Spleen (tissue), 11 donors: ENCODE measurements around the gene BTG4. TPM values are rescaled to one million over a fixed set of nuclear protein-coding genes. Genes with fewer than 3 reads are reported as not detected.

Experiments
- DNase-seq: peaks from one replicate; pipeline ENCODE4 v3.0.0-alpha.2; 2020
- H3K27ac ChIP-seq, 8 donors: fragments of 200-600 bp; sonication (generic) in 7 of 8; 1 replicate in 4 of 8; 2 replicates in 4 of 8; pipeline versions ENCODE4 v1.5.0 to v1.8.0; 2016 to 2021; ENCODE audit warnings: inconsistent platforms in 4 of 8, mild to moderate bottlenecking in 4 of 8, moderate library complexity in 1 of 8
- H3K27me3 ChIP-seq, 7 donors: fragments of 200-600 bp; sonication (generic) in 6 of 7; replicated peaks in 1 of 7; 1 replicate in 4 of 7; 2 replicates in 3 of 7; pipeline versions ENCODE4 v1.5.0 to v1.8.0; 2016 to 2021; ENCODE audit warnings: inconsistent platforms in 3 of 7, mild to moderate bottlenecking in 1 of 7
- H3K36me3 ChIP-seq, 6 donors: fragments of 200-600 bp; sonication (generic) in 5 of 6; 1 replicate in 4 of 6; 2 replicates in 2 of 6; pipeline versions ENCODE4 v1.5.0 to v1.8.0; 2016 to 2021; ENCODE audit warnings: inconsistent platforms in 2 of 6
- H3K4me1 ChIP-seq, 6 donors: fragments of 200-600 bp; sonication (generic) in 5 of 6; 1 replicate in 3 of 6; 2 replicates in 3 of 6; pipeline versions ENCODE4 v1.5.0 to v1.8.0; 2016 to 2021; ENCODE audit warnings: inconsistent platforms in 3 of 6
- H3K4me3 ChIP-seq, 8 donors: fragments of 200-600 bp; sonication (generic) in 7 of 8; 1 replicate in 4 of 8; 2 replicates in 4 of 8; pipeline versions ENCODE4 v1.5.0 to v1.8.0; 2016 to 2021; ENCODE audit warnings: inconsistent platforms in 4 of 8, mild to moderate bottlenecking in 4 of 8, moderate library complexity in 2 of 8
- H3K9me3 ChIP-seq, 8 donors: fragments of 200-600 bp; sonication (generic) in 7 of 8; 1 replicate in 4 of 8; 2 replicates in 4 of 8; pipeline versions ENCODE4 v1.5.0 to v1.8.0; 2016 to 2021; ENCODE audit warnings: inconsistent platforms in 4 of 8
- POLR2A ChIP-seq, 3 donors: fragments of 450-650 bp; IDR thresholded peaks; one replicate each; pipeline ENCODE4 v1.5.1; 2017; ENCODE audit warnings: antibody characterized with exemption in 3 of 3, mild to moderate bottlenecking in 1 of 3
- POLR2AphosphoS5 ChIP-seq, 3 donors: sonication (generic); formaldehyde crosslinking; IDR thresholded peaks; one replicate each; pipeline ENCODE4 v1.5.1; 2017; ENCODE audit warnings: antibody characterized with exemption in 3 of 3
- WGBS, 5 donors: extraction: QIAGEN DNeasy Blood & Tissue Kit in 3 of 5; methylation state at CpG; one replicate each; pipeline versions ENCODE4 v1.1.5 to v1.1.7; 2013 to 2018; 5-methylcytosine and 5-hydroxymethylcytosine counted together
- intact Hi-C: fragments of 100-400 bp; cut with DNase I; formaldehyde crosslinking; loops from one replicate; pipeline ENCODE4 v1.15.0; 2023; ENCODE audit warnings: low total_unique reads
- polyA plus RNA-seq, 3 donors: library from polyadenylated mRNA; stranded (reverse); fragments of 200-250 nt; gene quantifications; one replicate each; pipeline ENCODE4 v1.2.1, GENCODE V29; 2013
- total RNA-seq, 7 donors: library from RNA; depleted of rRNA in 3 of 7; stranded (reverse); fragments of >200 nt in 3 of 7; fragmentation: NEBNext Ultra II Directional in 4 of 7; extraction: Animal tissue kit (Norgen Biotek cat#: 25700) in 4 of 7; gene quantifications; one replicate each; pipeline versions ENCODE4 v1.1.0 to v1.2.1, GENCODE V29; 2016 to 2021
- TF ChIP-seq, protein P1 (sequence below), 11 experiments: fragments of 200-600 bp in 7 of 11; fragments of 450-650 bp in 4 of 11; sonication (generic) in 4 of 11; IDR thresholded peaks in 8 of 11; conservative IDR thresholded peaks in 3 of 11; 1 replicate in 7 of 11; 2 replicates in 4 of 11; pipeline versions ENCODE4 v1.4.0 to v1.8.0; 2016 to 2021; ENCODE audit warnings: antibody characterized with exemption in 11 of 11, inconsistent platforms in 4 of 11, mild to moderate bottlenecking in 1 of 11
- donor health status: healthy with polysubstance abuse.
- donor health status: DM: no; HTN: no; CAD: no; lungs with moderate emphysema.
- donor health status: DM: no; HTN: no; CAD: no.
- donor health status: Bipolar disorder and iron deficiency.
- donor health status: healthy.
- donor health status: DM: no; HTN: no; CAD: no.
- donor health status: DM: yes; HTN: yes; CAD: no.

The BTG4 gene
- total and polyA plus RNA-seq, 10 donors: not detected

DNA sequence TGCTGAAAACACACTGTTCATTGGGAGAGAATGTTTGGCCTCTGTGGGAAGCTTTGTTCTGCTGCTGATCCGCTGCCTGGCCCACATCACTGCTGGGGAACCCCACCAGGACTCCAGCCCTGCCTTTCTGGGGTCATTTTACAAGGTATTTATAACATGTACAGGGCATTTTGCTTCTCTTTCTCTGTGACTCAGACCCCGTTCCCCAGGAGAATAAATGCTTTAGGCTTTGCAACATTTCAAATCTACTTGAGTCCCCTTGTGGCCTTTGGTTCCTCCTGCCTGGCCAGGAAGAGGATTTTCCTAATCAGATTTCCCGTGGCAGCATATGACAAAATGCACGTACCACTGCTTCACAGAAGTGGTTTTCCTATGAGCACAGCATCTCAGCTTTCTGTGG, 43.0 kb downstream of the BTG4 start:
- Histone ChIP-seq H3K4me3 (no peak overlapping the region), H3K36me3 (no peaks in the 10 kb centered on the region), H3K27me3 (no peaks in the 10 kb centered on the region), H3K9me3 (peaks cover 0 to under 1% (median 0%) of the 10 kb centered on the region in 8 donors), H3K4me1 (no peaks in the 10 kb centered on the region), H3K27ac (no peak overlapping the region)
- no peak for DNase-seq
- 33 to 51% (median 37%) methylated on average over 4 of the region's 4 CpGs for WGBS, 5 donors
- intact Hi-C loops: no loop called here
- TF ChIP-seq POLR2AphosphoS5 (IDR thresholded peaks at IDR 0.05) (no peak), POLR2A (IDR thresholded peaks at IDR 0.05) (no peak)
- TF ChIP-seq, protein P1, sequence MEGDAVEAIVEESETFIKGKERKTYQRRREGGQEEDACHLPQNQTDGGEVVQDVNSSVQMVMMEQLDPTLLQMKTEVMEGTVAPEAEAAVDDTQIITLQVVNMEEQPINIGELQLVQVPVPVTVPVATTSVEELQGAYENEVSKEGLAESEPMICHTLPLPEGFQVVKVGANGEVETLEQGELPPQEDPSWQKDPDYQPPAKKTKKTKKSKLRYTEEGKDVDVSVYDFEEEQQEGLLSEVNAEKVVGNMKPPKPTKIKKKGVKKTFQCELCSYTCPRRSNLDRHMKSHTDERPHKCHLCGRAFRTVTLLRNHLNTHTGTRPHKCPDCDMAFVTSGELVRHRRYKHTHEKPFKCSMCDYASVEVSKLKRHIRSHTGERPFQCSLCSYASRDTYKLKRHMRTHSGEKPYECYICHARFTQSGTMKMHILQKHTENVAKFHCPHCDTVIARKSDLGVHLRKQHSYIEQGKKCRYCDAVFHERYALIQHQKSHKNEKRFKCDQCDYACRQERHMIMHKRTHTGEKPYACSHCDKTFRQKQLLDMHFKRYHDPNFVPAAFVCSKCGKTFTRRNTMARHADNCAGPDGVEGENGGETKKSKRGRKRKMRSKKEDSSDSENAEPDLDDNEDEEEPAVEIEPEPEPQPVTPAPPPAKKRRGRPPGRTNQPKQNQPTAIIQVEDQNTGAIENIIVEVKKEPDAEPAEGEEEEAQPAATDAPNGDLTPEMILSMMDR (IDR thresholded peaks at IDR 0.05 in 8 of 11, conservative IDR thresholded peaks at IDR 0.05 in 3 of 11): no peak

DNA sequence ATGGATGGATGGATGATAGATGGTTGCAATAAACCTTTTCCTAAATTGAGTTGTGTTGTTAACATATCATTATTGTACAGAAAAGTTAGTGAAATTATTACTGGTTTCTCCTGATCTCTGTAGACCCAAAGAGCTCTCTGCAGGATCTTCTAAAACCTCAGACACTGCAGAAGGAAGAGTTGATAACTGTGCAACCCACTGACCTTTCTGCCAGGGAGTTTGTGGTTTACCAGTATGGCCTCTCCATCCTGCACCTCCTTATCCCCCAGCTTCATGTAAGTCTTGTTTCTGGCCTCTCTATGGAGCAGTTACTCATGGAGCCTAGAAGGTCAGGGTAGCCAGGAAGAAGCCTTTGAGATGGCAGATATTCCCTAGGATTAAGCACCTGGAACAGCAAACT, 45.6 kb downstream of the BTG4 start:
- no peaks in the 10 kb centered on the region for H3K9me3 ChIP-seq
- H3K27ac ChIP-seq: no peak overlapping the region
- no peak for TF ChIP-seq POLR2AphosphoS5 (IDR thresholded peaks at IDR 0.05)
- DNase-seq: no peak
- peaks cover 0 to 8% (median 0%) of the 10 kb centered on the region in 7 donors for H3K27me3 ChIP-seq
- intact Hi-C loops: no loop called here
- no peaks in the 10 kb centered on the region for H3K4me1 ChIP-seq
- H3K4me3 ChIP-seq: no peak overlapping the region
- H3K36me3 ChIP-seq: no peaks in the 10 kb centered on the region

DNA sequence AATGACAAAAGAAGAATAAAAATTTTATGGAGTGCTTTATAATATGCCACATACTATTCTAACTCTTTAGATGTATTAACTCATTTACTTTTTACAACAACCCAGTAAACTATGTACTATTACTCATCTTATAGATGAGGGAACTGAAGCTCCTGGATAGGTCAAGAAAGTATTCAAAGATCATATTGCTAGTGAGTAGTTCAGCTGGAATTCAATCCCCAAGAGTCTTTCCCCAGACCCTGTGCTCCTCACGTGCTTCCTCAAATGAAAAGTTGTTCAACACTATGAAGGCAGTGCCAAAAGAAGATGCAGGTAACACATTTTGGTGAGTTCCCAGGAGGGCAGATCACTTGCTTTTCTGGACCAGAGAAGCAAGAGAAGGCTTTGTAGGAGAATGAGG, 46.8 kb downstream of the BTG4 start:
- intact Hi-C loops: no loop called here
- TF ChIP-seq, protein P1 (IDR thresholded peaks at IDR 0.05 in 8 of 11, conservative IDR thresholded peaks at IDR 0.05 in 3 of 11): no peak
- TF ChIP-seq POLR2AphosphoS5 (IDR thresholded peaks at IDR 0.05) (no peak), POLR2A (IDR thresholded peaks at IDR 0.05) (no peak)
- H3K27me3 ChIP-seq: peaks cover 0 to 20% (median 0%) of the 10 kb centered on the region in 7 donors
- 70 to 79% (median 72%) methylated on average over 1 of the region's 1 CpG for WGBS, 5 donors
- no peak overlapping the region for H3K27ac ChIP-seq
- H3K4me1 ChIP-seq: no peaks in the 10 kb centered on the region
- no peaks in the 10 kb centered on the region for H3K36me3 ChIP-seq
- no peak for DNase-seq
- H3K4me3 ChIP-seq: no peak overlapping the region
- no peaks in the 10 kb centered on the region for H3K9me3 ChIP-seq

DNA sequence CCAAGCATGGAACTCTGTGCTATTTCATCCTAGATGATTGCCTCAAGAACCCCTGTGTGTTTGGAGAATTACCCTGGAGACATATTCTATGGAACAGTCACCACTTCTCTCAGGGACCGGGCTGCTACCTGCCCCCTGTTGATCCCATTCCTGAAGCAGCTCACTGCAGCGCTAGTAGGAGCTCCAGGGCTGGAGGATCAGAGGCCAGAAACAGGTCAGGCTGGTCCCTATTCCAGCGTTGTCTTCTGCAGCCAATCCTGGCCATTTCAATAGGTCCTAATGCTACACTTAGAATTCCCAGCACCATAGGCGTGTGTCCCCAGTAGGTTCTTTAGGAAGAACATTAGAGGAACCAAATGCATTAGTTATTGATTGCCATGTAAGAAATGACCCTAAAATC, 48.9 kb downstream of the BTG4 start:
- H3K36me3 ChIP-seq: no peaks in the 10 kb centered on the region
- no peaks in the 10 kb centered on the region for H3K4me1 ChIP-seq
- H3K9me3 ChIP-seq: no peaks in the 10 kb centered on the region
- DNase-seq: no peak
- peaks cover 0 to 33% (median 0%) of the 10 kb centered on the region in 7 donors for H3K27me3 ChIP-seq
- TF ChIP-seq, protein P1 (IDR thresholded peaks at IDR 0.05 in 8 of 11, conservative IDR thresholded peaks at IDR 0.05 in 3 of 11): no peak
- TF ChIP-seq POLR2A (IDR thresholded peaks at IDR 0.05): no peak
- no peak for TF ChIP-seq POLR2AphosphoS5 (IDR thresholded peaks at IDR 0.05)
- H3K4me3 ChIP-seq: no peak overlapping the region
- WGBS, 5 donors: 88 to 98% (median 92%) methylated on average over 4 of the region's 4 CpGs
- H3K27ac ChIP-seq: no peak overlapping the region
- intact Hi-C loops: no loop called here

DNA sequence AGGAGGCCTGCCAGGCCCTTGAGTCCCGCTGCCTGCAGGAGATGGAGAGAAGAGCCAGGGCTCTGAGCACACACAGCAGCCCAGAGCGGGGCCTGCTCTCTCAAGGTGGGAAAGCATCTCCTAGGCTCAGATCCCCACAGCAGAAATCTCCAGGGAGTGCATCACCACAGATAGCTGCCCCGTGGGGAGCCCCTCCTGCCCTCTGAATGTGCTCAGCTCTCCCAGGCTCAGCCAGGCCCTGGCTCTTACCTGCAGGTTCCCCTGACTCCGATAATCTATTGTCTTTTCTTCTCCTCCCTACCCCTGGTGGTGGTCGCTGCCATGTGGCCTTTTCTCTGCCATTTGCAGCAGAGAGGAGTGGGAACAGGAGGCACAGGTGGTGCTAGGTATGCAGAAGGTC, 49.9 kb downstream of the BTG4 start:
- TF ChIP-seq, protein P1 (IDR thresholded peaks at IDR 0.05 in 8 of 11, conservative IDR thresholded peaks at IDR 0.05 in 3 of 11): no peak
- TF ChIP-seq POLR2AphosphoS5 (IDR thresholded peaks at IDR 0.05) (no peak), POLR2A (IDR thresholded peaks at IDR 0.05) (no peak)
- H3K27ac ChIP-seq: no peak overlapping the region
- H3K27me3 ChIP-seq: peaks cover 0 to 33% (median 0%) of the 10 kb centered on the region in 7 donors
- no peaks in the 10 kb centered on the region for H3K4me1 ChIP-seq
- H3K9me3 ChIP-seq: no peaks in the 10 kb centered on the region
- H3K36me3 ChIP-seq: no peaks in the 10 kb centered on the region
- WGBS, 5 donors: 79 to 92% (median 82%) methylated on average over 5 of the region's 5 CpGs
- intact Hi-C loops: no loop called here
- DNase-seq: no peak
- no peak overlapping the region for H3K4me3 ChIP-seq
